GM18508 (cell line): ENCODE results near the gene MC1R.
"Not testable (repeated sequence)": the region's sequence is repeated elsewhere in the genome, so short reads cannot be mapped to it uniquely, and the experiment has no call there.

ENCODE experiments used
- ATAC-seq: cut with Tn5 transposase; IDR thresholded peaks from one replicate; pipeline ENCODE4 v1.9.1; 2021; ENCODE audit warnings: moderate number of reproducible peaks; ENCODE audit not compliant: insufficient read depth, unreplicated experiment

MC1R gene

GRCh38 chr16:89913408-89914387, 5.0 kb upstream of the MC1R start:
- no peak for ATAC-seq

- not testable (repeated sequence) for ATAC-seq
Measured at GRCh38 chr16:89914642-89915285, 3.9 kb upstream of the MC1R start.

- no peak for ATAC-seq
Measured at GRCh38 chr16:89915303-89916232, 3.1 kb upstream of the MC1R start.

- no peak for ATAC-seq
Measured at GRCh38 chr16:89917773-89918452, 749 bp upstream of the MC1R start.

DNA sequence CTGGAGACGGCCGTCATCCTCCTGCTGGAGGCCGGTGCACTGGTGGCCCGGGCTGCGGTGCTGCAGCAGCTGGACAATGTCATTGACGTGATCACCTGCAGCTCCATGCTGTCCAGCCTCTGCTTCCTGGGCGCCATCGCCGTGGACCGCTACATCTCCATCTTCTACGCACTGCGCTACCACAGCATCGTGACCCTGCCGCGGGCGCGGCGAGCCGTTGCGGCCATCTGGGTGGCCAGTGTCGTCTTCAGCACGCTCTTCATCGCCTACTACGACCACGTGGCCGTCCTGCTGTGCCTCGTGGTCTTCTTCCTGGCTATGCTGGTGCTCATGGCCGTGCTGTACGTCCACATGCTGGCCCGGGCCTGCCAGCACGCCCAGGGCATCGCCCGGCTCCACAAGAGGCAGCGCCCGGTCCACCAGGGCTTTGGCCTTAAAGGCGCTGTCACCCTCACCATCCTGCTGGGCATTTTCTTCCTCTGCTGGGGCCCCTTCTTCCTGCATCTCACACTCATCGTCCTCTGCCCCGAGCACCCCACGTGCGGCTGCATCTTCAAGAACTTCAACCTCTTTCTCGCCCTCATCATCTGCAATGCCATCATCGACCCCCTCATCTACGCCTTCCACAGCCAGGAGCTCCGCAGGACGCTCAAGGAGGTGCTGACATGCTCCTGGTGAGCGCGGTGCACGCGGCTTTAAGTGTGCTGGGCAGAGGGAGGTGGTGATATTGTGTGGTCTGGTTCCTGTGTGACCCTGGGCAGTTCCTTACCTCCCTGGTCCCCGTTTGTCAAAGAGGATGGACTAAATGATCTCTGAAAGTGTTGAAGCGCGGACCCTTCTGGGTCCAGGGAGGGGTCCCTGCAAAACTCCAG, 1.1 kb downstream of the MC1R start:
- ATAC-seq: no peak

GRCh38 chr16:89920723-89921122, 2.1 kb downstream of the MC1R start:
- no peak for ATAC-seq

DNA sequence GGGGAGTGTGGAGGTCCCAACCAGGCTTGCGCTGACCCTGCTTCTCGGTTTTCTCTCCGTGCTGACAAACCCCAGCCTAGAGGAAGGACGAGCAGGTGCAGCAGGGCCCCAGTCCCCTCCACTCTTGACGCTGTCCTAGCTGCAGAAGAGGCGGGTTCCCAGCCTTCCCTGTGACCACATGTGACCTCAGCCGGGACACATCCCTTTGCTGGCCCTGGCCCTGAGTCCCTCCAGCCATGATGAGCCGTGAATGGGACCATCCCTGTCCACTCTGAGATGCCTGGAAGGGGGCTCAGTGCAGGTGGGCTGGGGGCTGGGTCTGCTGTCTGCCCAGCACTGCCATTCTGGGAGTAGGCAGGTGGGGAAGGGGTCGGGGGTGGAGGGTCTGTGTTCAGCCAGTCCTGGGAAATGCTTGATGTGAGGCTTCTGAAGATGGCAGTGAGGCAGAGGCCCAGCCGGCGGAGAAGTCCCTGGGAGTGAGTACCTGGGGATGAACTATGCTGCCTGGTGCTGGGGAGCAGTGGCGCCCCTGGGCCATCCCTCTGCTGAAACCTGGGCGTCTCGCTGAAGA, 2.6 kb downstream of the MC1R start:
- no peak for ATAC-seq

DNA sequence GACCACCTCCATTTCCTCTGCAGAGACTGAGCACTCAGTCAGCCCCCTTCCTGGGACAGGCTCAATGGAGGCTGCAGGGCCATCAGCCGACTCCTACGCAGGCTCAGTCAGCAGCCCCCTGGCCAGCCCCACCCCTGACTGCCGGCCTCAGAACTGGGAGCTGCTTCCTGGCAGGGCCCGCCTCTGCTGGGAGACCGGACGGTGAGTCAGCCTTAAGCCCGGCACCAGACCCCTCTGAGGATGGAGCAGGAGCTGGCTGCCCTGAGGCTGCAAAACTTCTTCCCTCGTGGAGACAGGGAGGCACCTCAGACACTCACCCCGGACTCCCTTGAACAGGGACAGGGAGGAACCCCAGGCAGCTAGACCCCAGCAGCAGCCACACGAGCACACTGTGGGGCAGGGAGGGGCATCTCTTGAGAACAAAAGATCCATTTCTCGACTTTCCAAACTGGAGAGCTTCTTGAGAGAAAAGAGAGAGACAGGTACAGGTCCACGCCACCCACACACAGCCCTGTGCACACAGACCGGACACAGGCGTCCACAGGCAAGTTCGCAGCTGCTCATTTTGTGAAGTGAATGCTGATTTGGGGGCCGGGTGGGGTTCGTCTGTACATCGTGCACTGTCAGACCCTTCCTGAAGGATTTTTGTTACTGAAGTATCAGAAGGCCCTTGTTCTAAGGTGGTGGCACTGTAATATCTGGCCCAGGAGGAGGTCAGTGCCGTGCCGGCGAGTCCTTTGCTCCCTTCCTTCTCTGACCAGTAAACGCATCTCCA, 3.2 kb downstream of the MC1R start:
- no peak for ATAC-seq

GRCh38 chr16:89922477-89922883, 3.8 kb downstream of the MC1R start:
- ATAC-seq: no peak

- ATAC-seq: no peak
Measured at GRCh38 chr16:89922884-89923639, 4.4 kb downstream of the MC1R start, which contains the start of gene TUBB3. Gene TUBB3 (plus strand): TSS chr16:89923342. CDS start chr16:89923402, 60 bp downstream.

DNA sequence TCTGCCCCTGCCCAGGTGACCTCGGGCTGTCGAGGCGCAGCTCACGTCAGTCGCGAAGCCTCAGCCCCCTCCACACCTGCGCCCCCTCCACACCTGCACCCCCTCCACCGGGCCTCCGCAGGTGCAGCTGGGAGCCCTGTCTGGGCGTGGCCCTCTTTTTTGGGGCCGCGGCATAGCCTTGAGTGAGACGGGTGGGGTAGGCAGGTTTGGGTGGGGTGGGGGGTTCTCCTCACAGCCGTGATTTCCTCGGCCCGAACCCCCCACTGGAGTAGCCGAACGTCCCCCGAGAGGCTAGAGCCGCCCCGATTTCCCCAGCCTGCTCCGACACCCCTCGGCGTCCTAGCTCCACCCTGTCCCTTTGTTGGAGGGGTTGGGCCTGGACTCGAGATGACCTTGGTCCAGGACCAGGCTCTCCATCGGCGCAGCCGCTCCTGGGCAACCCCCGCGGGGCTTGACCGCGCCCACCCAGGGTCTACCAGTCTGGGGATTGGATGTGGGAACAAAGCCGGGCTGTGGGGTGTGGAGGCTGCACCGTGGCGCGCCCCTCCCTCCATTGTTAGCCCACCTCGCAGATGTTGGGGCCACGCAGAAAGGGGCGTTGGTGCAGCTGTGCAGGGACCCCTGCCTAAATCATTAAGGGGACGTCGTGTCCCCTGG, 5.1 kb downstream of the MC1R start:
- ATAC-seq: no peak

GRCh38 chr16:89924297-89924924, 5.7 kb downstream of the MC1R start:
- no peak for ATAC-seq

DNA sequence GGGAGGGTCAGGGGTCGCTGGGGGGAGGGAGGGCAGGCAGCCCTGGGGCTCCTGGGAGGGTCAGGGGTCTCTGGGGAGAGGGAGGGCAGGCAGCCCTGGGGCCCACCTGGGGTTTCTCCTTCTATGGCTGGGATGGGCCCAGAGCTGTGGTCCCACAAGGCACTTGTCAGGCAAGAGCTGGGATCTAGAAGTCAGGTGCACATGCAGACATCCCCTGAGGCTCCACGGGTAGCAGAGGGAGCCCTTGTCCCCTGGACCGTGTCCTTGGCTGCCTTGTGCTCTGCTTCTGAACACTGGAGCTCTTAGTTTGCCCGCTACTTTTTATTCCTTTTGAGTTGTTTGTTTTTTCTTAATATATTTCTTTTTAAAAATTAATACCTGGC, 6.3 kb downstream of the MC1R start:
- no peak for ATAC-seq

GRCh38 chr16:89925596-89926079, 7.0 kb downstream of the MC1R start:
- ATAC-seq: no peak

DNA sequence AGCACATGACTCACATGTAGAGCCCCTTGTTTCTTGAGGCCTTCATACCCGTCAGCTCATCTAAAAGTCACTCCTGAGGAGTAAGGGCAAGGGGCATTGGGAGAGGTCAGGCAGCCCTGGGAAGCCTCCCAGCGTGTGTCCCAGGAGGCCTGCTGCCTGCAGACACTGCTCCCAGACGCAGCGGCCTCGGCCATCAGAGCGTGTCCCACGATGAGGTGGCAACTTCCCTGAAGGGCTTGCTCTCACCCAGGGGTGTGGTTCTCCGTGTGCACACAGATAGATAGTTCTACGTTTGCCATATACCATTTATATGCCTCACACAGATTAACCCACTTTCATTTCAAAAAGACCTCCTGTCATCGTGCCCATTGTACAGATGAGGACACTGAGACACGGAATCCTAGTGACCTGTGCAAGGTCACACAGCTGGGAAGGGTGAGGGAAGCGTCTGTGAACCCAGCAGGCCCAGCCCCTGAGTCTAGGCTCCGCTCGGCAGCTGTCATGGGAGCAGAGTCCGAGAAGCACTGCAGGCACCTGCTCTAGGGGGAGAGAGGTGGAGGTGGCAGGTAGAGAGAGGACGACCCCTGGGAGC, 12.7 kb downstream of the MC1R start:
- no peak for ATAC-seq

DNA sequence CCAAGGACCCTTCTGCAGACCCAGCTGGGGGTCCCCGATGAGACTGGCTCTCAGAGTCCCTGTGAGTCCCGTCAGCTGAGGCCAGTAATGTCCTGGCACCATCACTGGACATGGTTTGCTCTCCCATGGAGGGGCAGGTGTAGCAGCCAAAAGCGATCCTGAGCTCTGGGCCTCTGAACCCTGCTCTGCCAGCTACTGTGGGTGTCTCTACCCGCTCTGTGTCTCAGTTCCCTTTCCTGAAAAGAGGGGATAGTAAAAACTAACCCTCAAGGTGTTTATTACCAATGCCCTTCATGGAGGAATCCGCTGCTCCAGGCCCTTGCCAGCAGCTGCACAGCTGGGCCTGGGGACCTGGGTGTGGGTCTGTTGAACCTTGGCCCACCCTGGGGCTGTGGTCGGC, 13.3 kb downstream of the MC1R start:
- ATAC-seq: no peak
